ENCODE results near the gene GCDH. TPM values are rescaled to one million over a fixed set of nuclear protein-coding genes. Genes with fewer than 3 reads are reported as not detected.
"Not testable (repeated sequence)": the region's sequence is repeated elsewhere in the genome, so short reads cannot be mapped to it uniquely, and the experiment has no call there.

GCDH gene
- total RNA-seq, 3 donors from 2014 or later (not counting 1 experiment from before 2014, with no cell fraction given) = 35.9 to 41.7 (median 36.3) TPM

DNA sequence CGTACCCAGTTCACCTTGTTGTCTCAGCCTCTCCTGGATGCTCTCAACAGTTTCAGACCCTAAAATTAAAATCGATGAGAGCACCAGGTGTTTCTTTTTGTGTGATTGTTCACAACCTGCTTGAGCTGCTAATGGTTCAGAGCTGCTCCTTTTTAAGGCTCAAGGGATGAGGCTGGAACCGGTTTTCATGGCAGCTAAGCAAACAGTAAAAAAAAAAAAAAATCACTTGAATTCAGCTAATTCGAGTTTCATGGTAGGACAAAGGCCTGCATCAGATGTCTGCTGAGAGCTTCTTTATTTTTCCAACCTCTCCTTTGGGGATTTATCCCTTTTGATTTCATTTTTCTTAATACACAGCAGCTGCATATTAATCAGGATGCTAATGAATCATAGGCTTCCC lies 21.6 kb downstream of the GCDH start:
- H3K27ac Mint-ChIP-seq = no peak overlapping the region
- 73% methylated on average over 4 of the region's 4 CpGs for WGBS (ENCODE audit: insufficient coverage)
- H3K4me1 ChIP-seq (ENCODE audit: control insufficient read depth, insufficient read depth, low read length) = peaks cover 20% of the 10 kb centered on the region
- H3K27ac ChIP-seq (ENCODE audit: low read length) = no peak overlapping the region
- DNase-seq = no peak
- no peak overlapping the region for H3K4me3 ChIP-seq (ENCODE audit: low read length)
- no peaks in the 10 kb centered on the region for H3K27me3 ChIP-seq (ENCODE audit: control insufficient read depth, insufficient read depth, low read length)
- peaks cover 10 to 22% of the 10 kb centered on the region in 2 donors for H3K4me1 Mint-ChIP-seq
- H3K36me3 Mint-ChIP-seq = no peaks in the 10 kb centered on the region
- H3K27me3 Mint-ChIP-seq (ENCODE audit: low read depth in 2 of 2) = no peaks in the 10 kb centered on the region
- H3K36me3 ChIP-seq (ENCODE audit: control insufficient read depth, insufficient read depth, low read length) = no peaks in the 10 kb centered on the region
- TF ChIP-seq CTCF (IDR thresholded peaks at IDR 0.05) = no peak
- H3K4me3 Mint-ChIP-seq = no peak overlapping the region
- no peaks in the 10 kb centered on the region for H3K9me3 ChIP-seq (ENCODE audit: control insufficient read depth, insufficient read depth, low read length)
- no peak for ATAC-seq
- intact Hi-C loops (cut with micrococcal nuclease) = no loop called here
- H3K9me3 Mint-ChIP-seq = no peaks in the 10 kb centered on the region

- intact Hi-C loops (cut with micrococcal nuclease) = no loop called here
Observed at GRCh38 chr19:12913011-12913561, 22.1 kb downstream of the GCDH start.

DNA sequence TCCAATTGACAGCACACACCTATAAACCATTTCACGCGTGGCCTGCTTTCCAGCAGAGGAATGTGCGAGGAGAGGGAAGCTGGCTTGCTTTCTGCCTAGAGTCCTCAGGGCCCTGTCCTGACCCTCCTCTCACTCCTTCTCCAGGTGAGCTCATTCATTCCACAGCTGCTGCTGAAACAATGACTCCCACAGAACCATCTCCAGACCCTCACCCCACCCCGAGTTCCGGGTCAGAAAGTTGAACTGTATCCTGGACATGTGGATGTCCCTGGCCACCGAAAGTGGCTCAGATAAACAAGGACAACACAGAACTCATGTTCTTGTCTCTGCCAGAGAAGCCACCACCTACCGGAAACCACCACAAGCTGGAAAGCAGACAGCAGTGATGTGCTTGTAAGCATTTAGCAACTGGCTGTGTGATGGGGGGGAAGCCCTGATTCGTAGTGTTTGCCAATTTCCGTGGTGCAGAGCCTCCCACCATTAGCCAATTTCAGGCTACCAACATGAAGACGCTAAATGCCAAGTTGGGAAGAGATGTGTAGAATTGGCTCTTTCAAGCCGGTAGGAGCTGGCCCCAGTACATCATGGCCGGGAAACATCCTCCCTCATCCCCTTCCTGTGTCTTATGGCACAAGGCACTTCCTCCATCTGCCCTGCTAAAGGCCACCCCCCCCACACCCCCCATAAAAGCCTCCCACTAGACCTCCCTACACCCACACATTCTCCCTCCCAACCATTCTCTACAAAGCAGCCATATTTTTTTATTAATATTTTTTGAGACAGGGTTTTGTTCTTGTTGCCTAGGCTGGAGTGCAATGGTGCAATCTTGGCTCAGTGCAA lies 23.1 kb downstream of the GCDH start:
- Histone ChIP-seq H3K27ac (ENCODE audit: low read length) (peak overlapping the region; percentile 72), H3K36me3 (ENCODE audit: control insufficient read depth, insufficient read depth, low read length) (no peaks in the 10 kb centered on the region), H3K9me3 (ENCODE audit: control insufficient read depth, insufficient read depth, low read length) (no peaks in the 10 kb centered on the region), H3K27me3 (ENCODE audit: control insufficient read depth, insufficient read depth, low read length) (no peaks in the 10 kb centered on the region), H3K4me1 (ENCODE audit: control insufficient read depth, insufficient read depth, low read length) (peaks cover 28% of the 10 kb centered on the region), H3K4me3 (ENCODE audit: low read length) (no peak overlapping the region)
- ATAC-seq = peak; percentile 75 to 84 (median 80)
- no peak for TF ChIP-seq CTCF (IDR thresholded peaks at IDR 0.05)
- intact Hi-C loops (cut with micrococcal nuclease) = no loop called here
- no peaks in the 10 kb centered on the region for H3K36me3 Mint-ChIP-seq
- no peaks in the 10 kb centered on the region for H3K9me3 Mint-ChIP-seq
- peaks cover 13 to 21% of the 10 kb centered on the region in 2 donors for H3K4me1 Mint-ChIP-seq
- H3K27me3 Mint-ChIP-seq (ENCODE audit: low read depth in 2 of 2) = no peaks in the 10 kb centered on the region
- DNase-seq = peak; percentile 25 to 79
- H3K4me3 Mint-ChIP-seq = peak overlapping the region; percentile 55
- WGBS (ENCODE audit: insufficient coverage) = 35% methylated on average over 11 of the region's 12 CpGs
- H3K27ac Mint-ChIP-seq = peak overlapping the region; percentile 83 to 88

More at GRCh38 chr19:12913011-12913561, 22.1 kb downstream of the GCDH start:
- TF ChIP-seq CTCF (IDR thresholded peaks at IDR 0.05) = no peak
- Histone ChIP-seq H3K36me3 (ENCODE audit: control insufficient read depth, insufficient read depth, low read length) (no peaks in the 10 kb centered on the region), H3K27me3 (ENCODE audit: control insufficient read depth, insufficient read depth, low read length) (no peaks in the 10 kb centered on the region), H3K9me3 (ENCODE audit: control insufficient read depth, insufficient read depth, low read length) (no peaks in the 10 kb centered on the region), H3K4me3 (ENCODE audit: low read length) (no peak overlapping the region), H3K4me1 (ENCODE audit: control insufficient read depth, insufficient read depth, low read length) (peaks cover 20% of the 10 kb centered on the region), H3K27ac (ENCODE audit: low read length) (no peak overlapping the region)
- Mint-ChIP-seq H3K4me3 (no peak overlapping the region), H3K36me3 (no peaks in the 10 kb centered on the region), H3K27ac (peak overlapping the region; percentile 83 to 88), H3K27me3 (ENCODE audit: low read depth in 2 of 2) (no peaks in the 10 kb centered on the region), H3K9me3 (no peaks in the 10 kb centered on the region), H3K4me1 (peaks cover 10 to 22% of the 10 kb centered on the region in 2 donors)
- 55% methylated on average over 22 of the region's 22 CpGs for WGBS (ENCODE audit: insufficient coverage)
- DNase-seq (no peak), ATAC-seq (no peak)

GRCh38 chr19:12915860-12916259 lies 24.9 kb downstream of the GCDH start:
- H3K27ac Mint-ChIP-seq = peak overlapping the region in 1 of 2 donors; percentile 54
- H3K4me3 Mint-ChIP-seq; H3K36me3 Mint-ChIP-seq; H3K9me3 ChIP-seq (ENCODE audit: control insufficient read depth, insufficient read depth, low read length); H3K27ac ChIP-seq (ENCODE audit: low read length); H3K9me3 Mint-ChIP-seq; H3K27me3 ChIP-seq (ENCODE audit: control insufficient read depth, insufficient read depth, low read length); DNase-seq; H3K27me3 Mint-ChIP-seq (ENCODE audit: low read depth in 2 of 2); intact Hi-C loops (cut with micrococcal nuclease); H3K36me3 ChIP-seq (ENCODE audit: control insufficient read depth, insufficient read depth, low read length); ATAC-seq; H3K4me3 ChIP-seq (ENCODE audit: low read length): not testable (repeated sequence)
- peaks cover 17 to 28% of the 10 kb centered on the region in 2 donors for H3K4me1 Mint-ChIP-seq
- peaks cover 35% of the 10 kb centered on the region for H3K4me1 ChIP-seq (ENCODE audit: control insufficient read depth, insufficient read depth, low read length)
- WGBS (ENCODE audit: insufficient coverage) = 90% methylated on average over 4 of the region's 4 CpGs

Measured in natural killer cell (primary cell).